Transverse colon (tissue), 4 donors: ENCODE measurements around the gene DOCK2. TPM values are rescaled to one million over a fixed set of nuclear protein-coding genes. Genes with fewer than 3 reads are reported as not detected.

ENCODE experiments used
- DNase-seq: peaks from one replicate; pipeline ENCODE4 v3.0.0-alpha.2; 2019
- H3K27ac ChIP-seq, 4 donors: fragments of 200-600 bp; sonication (generic); 2 replicates each; pipeline ENCODE4 v1.5.1; 2016 to 2018; ENCODE audit warnings: inconsistent platforms in 4 of 4
- H3K27me3 ChIP-seq: fragments of 200-600 bp; sonication (generic); 2 replicates; pipeline ENCODE4 v1.5.1; 2017; ENCODE audit warnings: inconsistent platforms
- H3K36me3 ChIP-seq, 4 donors: fragments of 200-600 bp; sonication (generic); 2 replicates each; pipeline ENCODE4 v1.5.1; 2017 to 2019; ENCODE audit warnings: inconsistent platforms in 4 of 4
- H3K4me1 ChIP-seq, 4 donors: fragments of 200-600 bp; sonication (generic); 2 replicates each; pipeline ENCODE4 v1.5.1; 2017 to 2020; ENCODE audit warnings: inconsistent platforms in 4 of 4
- H3K4me3 ChIP-seq, 4 donors: fragments of 200-600 bp; sonication (generic); 1 replicate in 1 of 4; 2 replicates in 3 of 4; pipeline versions ENCODE4 v1.5.1 to v1.6.1; 2017 to 2019; ENCODE audit warnings: inconsistent platforms in 4 of 4
- H3K9me3 ChIP-seq, 2 donors: fragments of 200-600 bp; sonication (generic); 2 replicates each; pipeline ENCODE4 v1.5.1; 2017 to 2019; ENCODE audit warnings: inconsistent platforms in 2 of 2
- CTCF ChIP-seq, 5 experiments: fragments of 200-600 bp in 3 of 5; fragments of 450-650 bp in 2 of 5; sonication (generic) in 3 of 5; IDR thresholded peaks; 1 replicate in 2 of 5; 2 replicates in 3 of 5; pipeline ENCODE4 v1.5.1; 2016 to 2017; ENCODE audit warnings: antibody characterized with exemption in 5 of 5, inconsistent platforms in 3 of 5, mild to moderate bottlenecking in 2 of 5, moderate library complexity in 1 of 5
- EP300 ChIP-seq: sonication (generic); formaldehyde crosslinking; IDR thresholded peaks from one replicate; pipeline ENCODE4 v1.6.1; 2017; ENCODE audit warnings: antibody characterized with exemption, low read depth
- POLR2A ChIP-seq: fragments of 450-650 bp; IDR thresholded peaks from one replicate; pipeline ENCODE4 v1.6.1; 2016; ENCODE audit warnings: antibody characterized with exemption, mild to moderate bottlenecking, moderate library complexity
- POLR2AphosphoS5 ChIP-seq, 3 donors: sonication (generic); formaldehyde crosslinking; IDR thresholded peaks; one replicate each; pipeline ENCODE4 v1.6.1; 2016; ENCODE audit warnings: antibody characterized with exemption in 3 of 3
- WGBS, 2 donors: methylation state at CpG; one replicate each; pipeline ENCODE4 v1.1.5; 2018; ENCODE audit warnings: low coverage in 1 of 2; 5-methylcytosine and 5-hydroxymethylcytosine counted together
- in situ Hi-C, 4 donors: fragments of 200-750 bp; cut with MboI; loops; one replicate each; pipeline versions ENCODE4 v1.15.0 to v1.15.1; 2017; ENCODE audit warnings: low sequenced_read_pairs in 3 of 4, low pct_ligation_motif_present in 1 of 4, low pct_unique_long_range_greater_than_20kb in 1 of 4
- intact Hi-C: fragments of 100-400 bp; cut with DNase I; formaldehyde crosslinking; loops from one replicate; pipeline ENCODE4 v1.15.1; 2023; ENCODE audit warnings: low total_unique reads
- total RNA-seq, 4 donors: library from RNA; depleted of rRNA; stranded (reverse); fragments of >200 nt; gene quantifications; one replicate each; pipeline ENCODE4 v1.1.0, GENCODE V29; 2016

Gene DOCK2
- total RNA-seq, 4 donors from 2014 or later, result 8.3 to 24.0 (median 14.3) TPM

GRCh38 chr5:169988947-169989346 is 351.9 kb downstream of the DOCK2 start:
- intact Hi-C loops, result no loop called here

GRCh38 chr5:169989365-169989764 is 352.3 kb downstream of the DOCK2 start:
- Histone ChIP-seq H3K9me3 (no peaks in the 10 kb centered on the region), H3K27me3 (no peaks in the 10 kb centered on the region), H3K27ac (no peak overlapping the region), H3K4me3 (no peak overlapping the region), H3K4me1 (no peaks in the 10 kb centered on the region), H3K36me3 (no peaks in the 10 kb centered on the region)
- in situ Hi-C loops, result no loop called here
- TF ChIP-seq CTCF (IDR thresholded peaks at IDR 0.05), result no peak
- TF ChIP-seq POLR2A, result no peak
- TF ChIP-seq POLR2AphosphoS5 (IDR thresholded peaks at IDR 0.05), result no peak
- TF ChIP-seq EP300, result no peak
- 50 to 86% methylated on average over 1 of the region's 1 CpG for WGBS, 2 donors
- no peak for DNase-seq
- intact Hi-C loops, result no loop called here

More at GRCh38 chr5:169988947-169989346, 351.9 kb downstream of the DOCK2 start:
- H3K4me1 ChIP-seq, result no peaks in the 10 kb centered on the region
- H3K36me3 ChIP-seq, result no peaks in the 10 kb centered on the region
- H3K4me3 ChIP-seq, result no peak overlapping the region
- no peaks in the 10 kb centered on the region for H3K9me3 ChIP-seq
- TF ChIP-seq POLR2A (no peak), EP300 (no peak), CTCF (IDR thresholded peaks at IDR 0.05) (no peak), POLR2AphosphoS5 (IDR thresholded peaks at IDR 0.05) (no peak)
- H3K27ac ChIP-seq, result no peak overlapping the region
- no peaks in the 10 kb centered on the region for H3K27me3 ChIP-seq
- 58 to 77% methylated on average over 1 of the region's 1 CpG for WGBS, 2 donors
- DNase-seq, result no peak
- in situ Hi-C loops, result no loop called here

- Histone ChIP-seq H3K27me3 (no peaks in the 10 kb centered on the region), H3K4me1 (no peaks in the 10 kb centered on the region), H3K9me3 (no peaks in the 10 kb centered on the region), H3K4me3 (no peak overlapping the region), H3K27ac (no peak overlapping the region), H3K36me3 (no peaks in the 10 kb centered on the region)
- WGBS, 2 donors, result 91% methylated on average over 8 of the region's 8 CpGs; no CpG with 5 or more reads in 1 of the 2 donors
- TF ChIP-seq CTCF (IDR thresholded peaks at IDR 0.05), result no peak
- no peak for TF ChIP-seq EP300
- no peak for TF ChIP-seq POLR2AphosphoS5 (IDR thresholded peaks at IDR 0.05)
- no peak for TF ChIP-seq POLR2A
- in situ Hi-C loops (no loop called here), intact Hi-C loops (no loop called here)
- DNase-seq, result no peak
These were observed 354.2 kb downstream of the DOCK2 start for GRCh38 chr5:169991115-169991869.

- in situ Hi-C loops, result no loop called here
- WGBS, 2 donors, result 91% methylated on average over 2 of the region's 2 CpGs; no CpG with 5 or more reads in 1 of the 2 donors
- Histone ChIP-seq H3K9me3 (no peaks in the 10 kb centered on the region), H3K27me3 (no peaks in the 10 kb centered on the region), H3K36me3 (no peaks in the 10 kb centered on the region), H3K4me3 (no peak overlapping the region), H3K4me1 (no peaks in the 10 kb centered on the region), H3K27ac (no peak overlapping the region)
- intact Hi-C loops, result no loop called here
- no peak for DNase-seq
- TF ChIP-seq EP300 (no peak), POLR2AphosphoS5 (IDR thresholded peaks at IDR 0.05) (no peak), POLR2A (no peak), CTCF (IDR thresholded peaks at IDR 0.05) (no peak)
These were observed 355.9 kb downstream of the DOCK2 start for GRCh38 chr5:169992789-169993484.
